ENCODE results near the gene TYRP1.

The TYRP1 gene

DNA sequence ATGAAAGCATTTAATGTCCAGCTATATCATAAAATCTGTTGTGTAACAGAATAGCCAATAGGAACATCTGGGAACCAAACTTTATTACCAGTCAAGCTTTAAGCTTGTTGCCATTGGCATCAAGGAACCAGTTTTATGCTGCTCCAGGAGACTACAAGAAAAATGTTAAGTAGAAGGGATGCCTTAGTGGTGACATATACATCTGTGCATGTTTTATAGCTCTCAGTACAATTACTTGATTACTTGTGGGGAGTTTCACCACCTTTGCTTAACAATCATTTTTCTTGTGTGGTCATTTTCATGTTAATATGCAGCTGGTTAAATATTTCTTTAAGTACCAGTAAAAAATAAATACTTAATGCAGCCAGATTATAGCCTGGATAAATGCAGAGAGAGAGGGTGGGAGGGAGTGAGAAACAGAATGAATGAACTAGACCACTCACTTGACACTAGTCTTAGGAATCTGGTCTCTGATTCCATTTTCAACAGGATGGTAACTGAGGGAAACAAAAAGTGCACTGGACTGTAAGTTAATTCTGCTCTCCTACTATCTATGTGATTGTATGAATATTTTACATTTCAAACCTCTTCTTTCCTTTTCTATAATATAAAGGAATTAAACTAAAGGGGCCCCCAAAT, 45.9 kb downstream of the TYRP1 start:
- no peak for DNase-seq

GRCh38 chr9:12740845-12741244, 47.7 kb downstream of the TYRP1 start:
- DNase-seq, result no peak

DNA sequence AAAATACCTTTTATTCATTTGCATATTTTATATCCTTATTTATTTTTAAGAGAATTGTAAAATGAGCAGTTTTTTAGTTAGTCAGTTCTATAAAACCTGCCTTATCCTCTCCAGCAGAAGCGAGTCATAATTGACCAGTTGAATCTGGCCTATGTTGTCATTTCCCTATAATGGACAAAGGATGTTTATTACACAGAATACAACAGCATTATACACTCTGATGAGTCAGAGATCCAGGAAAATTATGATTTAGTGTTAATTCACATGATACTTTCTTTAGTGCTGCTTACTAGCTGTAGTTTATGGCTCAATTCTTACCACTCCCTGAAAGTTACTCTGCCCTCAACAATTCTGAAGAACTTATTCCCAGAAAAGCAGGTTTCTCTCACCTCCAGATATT, 54.8 kb downstream of the TYRP1 start:
- no peak for DNase-seq

DNA sequence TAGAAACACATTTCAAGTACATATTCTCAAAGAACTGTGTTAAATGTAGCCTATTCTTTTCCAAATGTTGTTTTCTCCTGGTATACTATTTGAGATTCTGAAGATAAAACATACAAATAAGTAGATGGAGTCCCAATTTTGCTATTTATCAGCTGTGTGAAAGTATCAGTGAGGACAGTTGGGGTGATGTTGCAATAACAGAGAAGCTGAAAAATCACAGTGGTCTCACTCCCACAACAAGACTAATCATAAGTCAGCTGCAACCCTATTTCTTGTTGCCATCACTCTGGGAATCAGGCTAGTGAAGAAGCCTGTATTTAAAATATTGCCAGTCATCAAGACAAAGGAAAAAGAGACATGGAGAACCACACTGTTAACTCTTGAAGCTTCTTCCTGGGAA, 55.8 kb downstream of the TYRP1 start:
- no peak for DNase-seq

GRCh38 chr9:12753931-12754330, 60.7 kb downstream of the TYRP1 start:
- peak; percentile 37 for DNase-seq

- no peak for DNase-seq
These were observed 66.6 kb downstream of the TYRP1 start for GRCh38 chr9:12759761-12760160.

Data from kidney glomerular epithelial cell (primary cell).